ENCODE data around the gene MAP3K9. TPM values are rescaled to one million over a fixed set of nuclear protein-coding genes. Genes with fewer than 3 reads are reported as not detected.

MAP3K9 gene
- total and polyA plus RNA-seq, 10 of the 15 experiments (the other 5 are each of a cell fraction or from before 2014, with no cell fraction given): 0.48 to 7.9 (median 2.9) TPM

GRCh38 chr14:70713096-70713495, 96.2 kb downstream of the MAP3K9 start:
- Histone ChIP-seq H3K27ac (ENCODE audit: control insufficient read depth, insufficient read depth) (no peak overlapping the region), H3K27me3 (replicated peaks in 1 of 2; ENCODE audit: control insufficient read depth in 2 of 2, insufficient read depth in 2 of 2, low read length in 1 of 2) (no peaks in the 10 kb centered on the region), H3K4me2 (ENCODE audit: control insufficient read depth, insufficient read depth) (no peak overlapping the region), H3K9me3 (replicated peaks; ENCODE audit: control insufficient read depth, insufficient read depth, low read length) (no peaks in the 10 kb centered on the region), H3K4me1 (ENCODE audit: control insufficient read depth, insufficient read depth, low read length) (peaks cover 6% of the 10 kb centered on the region), H3K36me3 (ENCODE audit: control insufficient read depth in 2 of 2, insufficient read depth in 2 of 2, low read length in 1 of 2) (no peaks in the 10 kb centered on the region), H4K20me1 (ENCODE audit: control insufficient read depth, insufficient read depth) (no peaks in the 10 kb centered on the region), H2AFZ (ENCODE audit: control insufficient read depth, low read depth, low read length) (no peak overlapping the region), H3K4me3 (no peak overlapping the region), H3K9ac (ENCODE audit: control insufficient read depth, insufficient read depth, low read length) (no peak overlapping the region), H3K79me2 (ENCODE audit: control insufficient read depth, insufficient read depth, low read length) (no peaks in the 10 kb centered on the region)
- no TSS peak for BruUV-seq (replicated peaks)
- ATAC-seq (no peak), FAIRE-seq (no peak), DNase-seq (ENCODE audit: low read depth, low spot score) (no peak)
- in situ Hi-C loops (cut with MboI) (loop anchor here (5.0 kb wide), 1 partner anchor 91 kb away; no protein-coding TSS in a partner anchor), intact Hi-C loops (cut with micrococcal nuclease; ENCODE audit: unreplicated experiment) (loop anchor here (5.0 to 10.0 kb wide), 2 partner anchors 111 to 262 kb away; partner anchors contain the start of gene MED6)
- POLR2A ChIA-PET: interaction anchor here (0.5 to 2.0 kb wide), 7 partner anchors 44 to 239 kb away, joined by 3 to 10 read pairs (median 3); partner anchors contain the start of genes MAP3K9 and MED6
- WGBS (ENCODE audit: insufficient coverage, insufficient replicate concordance, low lambda C conversion rate, missing lambda C conversion rate): 82% methylated on average over 4 of the region's 4 CpGs
- SMC1A ChIA-PET (ENCODE audit: uncharacterized antibody, unreplicated experiment): interaction anchor here (0.7 to 11.1 kb wide), 34 partner anchors 8 to 378 kb away, joined by 3 to 154 read pairs (median 4); partner anchors contain the start of genes MAP3K9, MED6 and TTC9
- RAD21 ChIA-PET (ENCODE audit: unreplicated experiment): interaction anchor here (0.7 to 4.8 kb wide), 31 partner anchors 9 to 245 kb away, joined by 3 to 58 read pairs (median 6); no protein-coding TSS in a partner anchor
- CTCF ChIA-PET: interaction anchor here (0.6 to 9.6 kb wide), 48 partner anchors 8 to 354 kb away, joined by 3 to 138 read pairs (median 4); partner anchors contain the start of genes COX16, MAP3K9 and TTC9
- TF ChIP-seq ELK1 (IDR thresholded peaks at IDR 0.05; ENCODE audit: low read depth, low read length): no peak
- TF ChIP-seq SUPT20H (IDR thresholded peaks at IDR 0.05; ENCODE audit: borderline replicate concordance, control insufficient read depth, low read depth, low read length): no peak
- TF ChIP-seq PML (IDR thresholded peaks at IDR 0.05; ENCODE audit: low read length): no peak
- TF ChIP-seq CHD2 (IDR thresholded peaks at IDR 0.05; ENCODE audit: borderline replicate concordance, low read depth, low read length): no peak
- TF ChIP-seq HDAC6 (IDR thresholded peaks at IDR 0.05; ENCODE audit: unreplicated experiment): no peak
- no peak for TF ChIP-seq RAD21 (IDR thresholded peaks at IDR 0.05; ENCODE audit: insufficient read depth, low read depth, low read length)
- TF ChIP-seq KDM1A (IDR thresholded peaks at IDR 0.05; ENCODE audit: borderline replicate concordance): no peak
- TF ChIP-seq SREBF1 (IDR thresholded peaks at IDR 0.05; ENCODE audit: low read length): no peak
- no peak for TF ChIP-seq ASH2L (IDR thresholded peaks at IDR 0.05; ENCODE audit: borderline replicate concordance, low read depth)
